Kidney epithelial cell (primary cell): Measurements from ENCODE around the gene RFX3. TPM values are rescaled to one million over a fixed set of nuclear protein-coding genes. Genes with fewer than 3 reads are reported as not detected.

ENCODE experiments used
- DNase-seq: peaks from one replicate; pipeline ENCODE4 v3.0.0-alpha.2; 2010; ENCODE audit warnings: low read depth
- H3K27me3 ChIP-seq: 2 replicates; pipeline ENCODE4 v1.6.0; 2011; ENCODE audit warnings: low read length; ENCODE audit not compliant: control insufficient read depth, insufficient read depth
- H3K36me3 ChIP-seq: 2 replicates; pipeline ENCODE4 v1.5.1; 2011; ENCODE audit warnings: low read length; ENCODE audit not compliant: control insufficient read depth, insufficient read depth
- H3K4me3 ChIP-seq: 2 replicates; pipeline ENCODE4 v1.5.1; 2011; ENCODE audit warnings: low read depth, mild to moderate bottlenecking, control low read depth, low read length
- total RNA-seq: library from RNA; depleted of rRNA; stranded (reverse); fragments of >200 nt; gene quantifications from 2 replicates; pipeline ENCODE4 v1.2.3, GENCODE V29; 2015
- TF ChIP-seq, protein P1 (sequence below): IDR thresholded peaks from 2 replicates; pipeline ENCODE4 v1.5.1; 2011; ENCODE audit warnings: mild to moderate bottlenecking, moderate library complexity, low read length, control low read depth, inconsistent platforms; ENCODE audit not compliant: insufficient read depth, poor library complexity, severe bottlenecking

RFX3 gene
- total RNA-seq, 1 donor from 2014 or later, result 5.6 TPM

DNA sequence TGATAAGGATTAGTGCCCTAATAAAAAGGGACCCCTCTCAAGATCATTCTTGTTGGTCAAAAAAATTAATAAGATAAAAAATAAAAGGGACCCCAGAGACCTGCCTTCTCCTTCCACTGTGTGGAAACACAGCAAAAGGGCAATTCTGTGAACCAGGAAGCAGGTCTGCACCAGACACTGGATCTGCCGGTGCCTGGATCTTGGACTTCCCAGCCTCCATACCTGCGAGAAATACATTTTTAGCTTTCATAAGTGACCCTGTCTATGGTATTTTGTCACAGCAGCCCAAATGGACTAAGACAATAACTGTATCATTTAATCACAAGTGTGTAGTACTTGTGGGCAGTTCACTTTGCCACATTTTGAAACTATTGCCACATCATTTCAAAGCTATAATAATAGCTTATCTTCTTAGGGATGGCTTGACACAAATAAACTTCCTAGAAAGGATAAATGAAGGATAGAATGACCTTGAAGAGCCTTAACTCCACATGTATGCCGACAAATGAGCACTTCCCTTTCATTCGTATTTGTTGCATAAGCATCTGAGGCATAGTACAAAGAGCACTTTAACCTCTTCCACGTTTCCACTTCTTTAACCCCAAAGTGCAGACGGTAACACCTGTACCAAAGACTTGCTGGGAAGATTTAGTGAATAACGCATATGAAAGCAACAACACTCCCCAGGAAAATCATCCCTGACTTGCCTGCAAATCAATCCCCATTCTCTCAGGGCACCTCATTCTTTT, 336.5 kb downstream of the RFX3 start:
- TF ChIP-seq, protein P1, sequence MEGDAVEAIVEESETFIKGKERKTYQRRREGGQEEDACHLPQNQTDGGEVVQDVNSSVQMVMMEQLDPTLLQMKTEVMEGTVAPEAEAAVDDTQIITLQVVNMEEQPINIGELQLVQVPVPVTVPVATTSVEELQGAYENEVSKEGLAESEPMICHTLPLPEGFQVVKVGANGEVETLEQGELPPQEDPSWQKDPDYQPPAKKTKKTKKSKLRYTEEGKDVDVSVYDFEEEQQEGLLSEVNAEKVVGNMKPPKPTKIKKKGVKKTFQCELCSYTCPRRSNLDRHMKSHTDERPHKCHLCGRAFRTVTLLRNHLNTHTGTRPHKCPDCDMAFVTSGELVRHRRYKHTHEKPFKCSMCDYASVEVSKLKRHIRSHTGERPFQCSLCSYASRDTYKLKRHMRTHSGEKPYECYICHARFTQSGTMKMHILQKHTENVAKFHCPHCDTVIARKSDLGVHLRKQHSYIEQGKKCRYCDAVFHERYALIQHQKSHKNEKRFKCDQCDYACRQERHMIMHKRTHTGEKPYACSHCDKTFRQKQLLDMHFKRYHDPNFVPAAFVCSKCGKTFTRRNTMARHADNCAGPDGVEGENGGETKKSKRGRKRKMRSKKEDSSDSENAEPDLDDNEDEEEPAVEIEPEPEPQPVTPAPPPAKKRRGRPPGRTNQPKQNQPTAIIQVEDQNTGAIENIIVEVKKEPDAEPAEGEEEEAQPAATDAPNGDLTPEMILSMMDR, result no peak

DNA sequence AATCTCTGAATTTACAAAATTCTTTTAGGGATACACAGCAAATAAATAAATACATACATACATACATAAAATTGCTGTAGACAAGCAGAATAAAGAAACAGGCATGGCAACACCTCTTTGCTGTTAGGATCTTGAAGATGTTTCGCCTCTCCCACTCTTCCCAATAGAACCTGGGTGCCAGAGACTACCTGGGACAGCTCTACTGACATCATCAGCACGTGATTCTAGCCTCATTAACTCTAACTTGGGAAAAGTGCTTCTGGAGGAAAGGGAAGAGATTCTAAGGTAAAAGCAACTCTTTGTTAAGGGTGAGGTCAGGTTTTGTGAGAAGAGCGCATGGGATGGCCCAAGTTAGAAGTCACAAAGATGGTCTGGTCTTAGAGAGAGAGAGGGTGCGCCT, 339.1 kb downstream of the RFX3 start:
- H3K36me3 ChIP-seq, result no peaks in the 10 kb centered on the region
- peaks cover 6% of the 10 kb centered on the region for H3K27me3 ChIP-seq
- TF ChIP-seq, protein P1, result no peak
- no peak for DNase-seq
- H3K4me3 ChIP-seq, result no peak overlapping the region

More for the DNA sequence above, 336.5 kb downstream of the RFX3 start:
- H3K27me3 ChIP-seq, result peaks cover 2% of the 10 kb centered on the region
- DNase-seq, result no peak
- no peaks in the 10 kb centered on the region for H3K36me3 ChIP-seq
- H3K4me3 ChIP-seq, result no peak overlapping the region

DNA sequence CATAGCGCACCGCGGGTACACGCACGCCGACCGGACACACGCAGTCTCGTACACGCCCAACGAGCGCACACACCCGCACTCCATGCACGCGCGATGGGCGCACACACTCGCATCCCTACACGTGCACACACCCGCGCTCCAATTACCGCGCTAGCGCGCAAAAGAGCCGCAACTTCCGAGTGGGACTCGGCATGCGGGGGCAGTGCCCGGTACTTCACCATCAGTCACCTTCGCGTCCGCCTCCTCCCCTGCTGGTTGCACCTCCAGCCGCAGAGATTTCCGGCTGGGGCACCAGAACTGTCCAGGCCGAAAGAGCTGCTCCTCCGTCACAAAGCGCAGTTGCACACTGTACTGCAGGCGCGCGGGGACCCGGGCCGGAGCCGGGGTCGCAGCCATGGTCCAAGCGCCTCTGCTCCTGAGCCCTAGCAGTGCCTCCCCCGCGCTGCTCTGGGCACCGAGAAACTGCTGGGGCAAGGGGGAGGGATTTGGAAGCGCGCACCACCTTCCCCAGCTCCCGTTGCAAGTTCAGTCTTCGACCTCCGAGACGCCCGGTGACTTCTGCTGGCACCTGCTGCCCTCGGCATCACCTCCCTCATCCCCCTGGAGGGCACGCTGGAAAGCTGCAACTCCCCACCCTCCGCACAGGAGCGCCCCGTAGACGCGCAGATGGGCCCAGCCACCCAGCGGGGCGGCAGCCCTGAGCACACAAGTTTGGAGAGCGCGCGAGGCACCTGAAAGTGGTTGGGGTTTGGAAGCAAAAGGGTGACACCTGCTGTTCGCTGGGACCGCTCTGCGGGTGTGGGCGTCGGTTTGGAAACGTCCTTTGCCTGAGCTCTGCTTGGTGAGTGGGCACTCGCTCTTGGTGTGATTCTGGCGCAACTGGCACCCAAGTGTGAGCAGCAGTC, 344.5 kb downstream of the RFX3 start:
- peak overlapping the region; percentile 19 for H3K4me3 ChIP-seq
- peaks cover 22% of the 10 kb centered on the region for H3K27me3 ChIP-seq
- TF ChIP-seq, protein P1, result peak; percentile 48
- no peaks in the 10 kb centered on the region for H3K36me3 ChIP-seq
- DNase-seq, result no peak

DNA sequence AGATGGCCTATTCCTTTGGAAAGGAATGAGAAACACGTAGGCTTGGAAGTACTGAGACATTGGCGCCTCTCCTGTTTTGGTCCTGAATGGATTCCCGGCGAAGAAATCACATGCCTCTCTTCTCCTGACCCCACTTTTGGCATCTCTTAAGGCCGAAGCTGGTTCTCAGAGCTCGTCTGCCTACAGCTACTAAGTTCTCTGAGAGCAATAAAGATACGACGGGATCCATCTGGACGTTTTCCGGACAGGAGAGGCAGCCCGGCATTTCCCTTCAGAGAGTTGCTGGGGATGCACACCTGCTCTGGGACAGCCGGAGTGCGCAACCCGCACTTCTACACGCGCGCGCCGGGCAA, 345.1 kb downstream of the RFX3 start:
- Histone ChIP-seq H3K36me3 (no peaks in the 10 kb centered on the region), H3K4me3 (peak overlapping the region; percentile 15), H3K27me3 (peaks cover 22% of the 10 kb centered on the region)
- DNase-seq, result no peak
- TF ChIP-seq, protein P1, result no peak

DNA sequence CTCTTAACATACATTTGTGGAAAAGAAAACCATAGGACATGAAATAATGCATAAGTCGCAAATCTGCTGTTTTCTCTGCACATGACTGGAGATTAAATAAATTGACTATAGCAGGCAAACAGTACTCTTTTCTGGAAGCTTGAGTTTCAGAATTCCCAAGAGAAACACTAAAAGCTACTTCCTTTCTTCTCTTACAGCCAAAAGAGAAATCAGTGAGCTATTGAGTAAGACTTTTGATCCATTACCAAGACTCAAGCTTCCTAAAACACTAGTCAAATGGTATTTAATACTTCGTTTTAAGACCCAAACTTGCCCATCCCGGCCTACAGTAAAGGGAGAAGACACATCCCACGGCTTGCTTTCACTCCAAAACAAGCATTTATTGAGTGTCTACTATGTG, 346.1 kb downstream of the RFX3 start:
- peaks cover 22% of the 10 kb centered on the region for H3K27me3 ChIP-seq
- no peaks in the 10 kb centered on the region for H3K36me3 ChIP-seq
- TF ChIP-seq, protein P1, result no peak
- no peak for DNase-seq
- H3K4me3 ChIP-seq, result no peak overlapping the region
